HG03139 (cell line): ENCODE data around the gene KRT33B.
"Not testable (repeated sequence)": the region's sequence is repeated elsewhere in the genome, so short reads cannot be mapped to it uniquely, and the experiment has no call there.

Experiments used
- ATAC-seq: cut with Tn5 transposase; IDR thresholded peaks from one replicate; pipeline ENCODE4 v1.9.1; 2021; ENCODE audit not compliant: unreplicated experiment

KRT33B gene

GRCh38 chr17:41350381-41350878, 19.2 kb downstream of the KRT33B start, which contains the start of gene KRT33A:
KRT33A (minus strand) TSS chr17:41350828; CDS start chr17:41350767, 61 bp downstream.
- not testable (repeated sequence) for ATAC-seq

GRCh38 chr17:41347869-41348760, 21.5 kb downstream of the KRT33B start:
- ATAC-seq = no peak

GRCh38 chr17:41346421-41346820, 23.2 kb downstream of the KRT33B start:
- ATAC-seq = not testable (repeated sequence)

GRCh38 chr17:41345992-41346391, 23.6 kb downstream of the KRT33B start:
- ATAC-seq = no peak

GRCh38 chr17:41343029-41343428, 26.6 kb downstream of the KRT33B start:
- no peak for ATAC-seq

- no peak for ATAC-seq
Observed at GRCh38 chr17:41340934-41341861, 28.4 kb downstream of the KRT33B start.

GRCh38 chr17:41340494-41340893, 29.1 kb downstream of the KRT33B start:
- ATAC-seq = no peak

GRCh38 chr17:41339571-41340172, 29.9 kb downstream of the KRT33B start:
- ATAC-seq = no peak

GRCh38 chr17:41338961-41339485, 30.6 kb downstream of the KRT33B start:
- no peak for ATAC-seq

- ATAC-seq = no peak
Observed at GRCh38 chr17:41335747-41336146, 33.9 kb downstream of the KRT33B start.

GRCh38 chr17:41334385-41335305, 35.0 kb downstream of the KRT33B start:
- no peak for ATAC-seq

- ATAC-seq = no peak
Observed at GRCh38 chr17:41333836-41334235, 35.8 kb downstream of the KRT33B start.

GRCh38 chr17:41333098-41333497, 36.5 kb downstream of the KRT33B start:
- ATAC-seq = no peak

GRCh38 chr17:41332239-41332638, 37.4 kb downstream of the KRT33B start:
- no peak for ATAC-seq

GRCh38 chr17:41331606-41332005, 38.0 kb downstream of the KRT33B start:
- ATAC-seq = no peak

GRCh38 chr17:41329279-41329948, 40.2 kb downstream of the KRT33B start:
- no peak for ATAC-seq

- no peak for ATAC-seq
Observed at GRCh38 chr17:41328207-41328606, 41.4 kb downstream of the KRT33B start.

GRCh38 chr17:41327411-41328120, 42.0 kb downstream of the KRT33B start:
- ATAC-seq = no peak
